ENCODE data around the gene FRMD1.

The FRMD1 gene

GRCh38 chr6:168021581-168021980 is 57.4 kb downstream of the FRMD1 start:
- no peak for DNase-seq

GRCh38 chr6:168020242-168020641 is 58.8 kb downstream of the FRMD1 start:
- no peak for DNase-seq

- DNase-seq, result no peak
Observed at GRCh38 chr6:168018664-168019063, 60.3 kb downstream of the FRMD1 start.

GRCh38 chr6:168017629-168018028 is 61.4 kb downstream of the FRMD1 start:
- no peak for DNase-seq

- no peak for DNase-seq
Observed at GRCh38 chr6:168016721-168017525, 62.1 kb downstream of the FRMD1 start.

- no peak for DNase-seq
Observed at GRCh38 chr6:168016176-168016620, 62.8 kb downstream of the FRMD1 start.

- no peak for DNase-seq
Observed at GRCh38 chr6:168015482-168016175, 63.4 kb downstream of the FRMD1 start.

GRCh38 chr6:168015009-168015408 is 64.0 kb downstream of the FRMD1 start:
- DNase-seq, result no peak

- DNase-seq, result no peak
Observed at GRCh38 chr6:168014428-168014827, 64.6 kb downstream of the FRMD1 start.

- DNase-seq, result no peak
Observed at GRCh38 chr6:168013250-168013915, 65.6 kb downstream of the FRMD1 start.

- DNase-seq, result no peak
Observed at GRCh38 chr6:168012431-168013249, 66.4 kb downstream of the FRMD1 start.

- no peak for DNase-seq
Observed at GRCh38 chr6:168011291-168011690, 67.7 kb downstream of the FRMD1 start.

- no peak for DNase-seq
Observed at GRCh38 chr6:168009331-168009730, 69.7 kb downstream of the FRMD1 start.

GRCh38 chr6:168007592-168008338 is 71.2 kb downstream of the FRMD1 start:
- DNase-seq, result no peak

- DNase-seq, result no peak
Observed at GRCh38 chr6:168005796-168006195, 73.2 kb downstream of the FRMD1 start.

- no peak for DNase-seq
Observed at GRCh38 chr6:168004945-168005344, 74.1 kb downstream of the FRMD1 start.

- no peak for DNase-seq
Observed at GRCh38 chr6:168004023-168004422, 75.0 kb downstream of the FRMD1 start.
